OCI-LY3 (cell line): Measurements from ENCODE around the gene CAMKK1.
"Not testable (repeated sequence)": the region's sequence is repeated elsewhere in the genome, so short reads cannot be mapped to it uniquely, and the experiment has no call there.

Experiments used
- H2AFZ ChIP-seq: fragments of 200-600, 300-600 bp; shearing (Covaris generic); 2 replicates; pipeline ENCODE4 v1.6.0; 2014; ENCODE audit warnings: antibody characterized with exemption, low read depth, low read length
- H3K27ac ChIP-seq: fragments of 200-600, 300-600 bp; sonication (generic); 2 replicates; pipeline ENCODE4 v1.5.1; 2014; ENCODE audit warnings: mild to moderate bottlenecking, low read length, moderate library complexity, mixed read lengths
- H3K27me3 ChIP-seq: fragments of 200-600, 300-600 bp; sonication (generic); 2 replicates; pipeline ENCODE4 v1.6.1; 2014; ENCODE audit warnings: low read depth, low read length, mixed read lengths
- H3K36me3 ChIP-seq: fragments of 200-600, 300-600 bp; sonication (generic); replicated peaks from 2 replicates; pipeline ENCODE3; 2014; ENCODE audit warnings: low read depth, low read length, mixed read lengths
- H3K4me1 ChIP-seq: fragments of 300-600, 200-600 bp; sonication (generic); 2 replicates; pipeline ENCODE4 v1.6.1; 2014; ENCODE audit warnings: low read length, mixed read lengths
- H3K4me2 ChIP-seq: fragments of 200-600, 300-600 bp; sonication (generic); 2 replicates; pipeline ENCODE4 v1.6.1; 2014; ENCODE audit warnings: low read length, mixed read lengths
- H3K4me3 ChIP-seq: fragments of 300-600, 200-600 bp; sonication (generic); 2 replicates; pipeline ENCODE4 v1.5.1; 2014; ENCODE audit warnings: antibody characterized with exemption, mild to moderate bottlenecking, low read length, moderate library complexity
- H3K79me2 ChIP-seq: fragments of 300-600, 200-600 bp; shearing (Covaris generic); 2 replicates; pipeline ENCODE4 v1.6.1; 2014; ENCODE audit warnings: mild to moderate bottlenecking, low read length, mixed read lengths
- H3K9ac ChIP-seq: fragments of 300-600, 200-600 bp; shearing (Covaris generic); 2 replicates; pipeline ENCODE4 v1.6.0; 2014; ENCODE audit warnings: mild to moderate bottlenecking, low read length, moderate library complexity
- H3K9me3 ChIP-seq: fragments of 200-600, 300-600 bp; shearing (Covaris generic); 2 replicates; pipeline ENCODE4 v1.6.1; 2014; ENCODE audit warnings: low read length, mixed read lengths; ENCODE audit not compliant: insufficient read depth
- H4K20me1 ChIP-seq: fragments of 200-600, 300-600 bp; sonication (generic); 2 replicates; pipeline ENCODE4 v1.6.1; 2016; ENCODE audit warnings: low read length, mixed read lengths; ENCODE audit not compliant: insufficient read depth
- CTCF ChIP-seq: fragments of 200-600, 300-600 bp; sonication (generic); IDR thresholded peaks from 2 replicates; pipeline ENCODE4 v1.5.1; 2014; ENCODE audit warnings: antibody characterized with exemption, low read length, low read depth
- EZH2phosphoT487 ChIP-seq: fragments of 200-600 bp; shearing (Covaris generic); IDR thresholded peaks from 2 replicates; pipeline ENCODE4 v1.6.1; 2018; ENCODE audit warnings: antibody characterized with exemption, mixed run types, low read depth

Gene CAMKK1

GRCh38 chr17:3845621-3846436 is 47.0 kb downstream of the CAMKK1 start, which contains the start of gene NCBP3:
NCBP3 (minus strand) TSS chr17:3846246; CDS start chr17:3846223, 23 bp downstream.
- 0 out of 2 replicates have a peak, but pooled peaks cover 8% of the 10 kb centered on the region for H4K20me1 ChIP-seq

GRCh38 chr17:3845291-3845620 is 47.6 kb downstream of the CAMKK1 start:
- no peaks in the 10 kb centered on the region for H3K36me3 ChIP-seq
- H3K27ac ChIP-seq: peak overlapping the region; percentile 31; the same call in 1 of the 2 replicates
- no peaks in the 10 kb centered on the region for H3K27me3 ChIP-seq
- peak overlapping the region; percentile 87 for H3K4me3 ChIP-seq
- no peak for TF ChIP-seq EZH2phosphoT487
- no peak for TF ChIP-seq CTCF
- peak overlapping the region; percentile 86 for H3K9ac ChIP-seq
- 0 out of 2 replicates have a peak, but pooled peaks cover 8% of the 10 kb centered on the region for H4K20me1 ChIP-seq
- peaks cover 29% of the 10 kb centered on the region for H3K79me2 ChIP-seq
- H3K4me1 ChIP-seq: peaks cover 8% of the 10 kb centered on the region
- H3K9me3 ChIP-seq: no peaks in the 10 kb centered on the region
- H2AFZ ChIP-seq: no peak overlapping the region
- peak overlapping the region; percentile 97 for H3K4me2 ChIP-seq

More at GRCh38 chr17:3845621-3846436, 47.0 kb downstream of the CAMKK1 start, which contains the start of gene NCBP3:
- Histone ChIP-seq H3K27me3 (no peaks in the 10 kb centered on the region), H3K4me3 (peak within 1 kb of the TSS; percentile 87), H3K79me2 (peaks cover 29% of the 10 kb centered on the region), H3K27ac (peak within 1 kb of the TSS; percentile 31), H2AFZ (peak within 1 kb of the TSS; percentile 88), H3K9ac (peak within 1 kb of the TSS; percentile 86), H3K9me3 (no peaks in the 10 kb centered on the region), H3K36me3 (no peaks in the 10 kb centered on the region), H3K4me2 (peak within 1 kb of the TSS; percentile 97), H3K4me1 (peaks cover 8% of the 10 kb centered on the region)
- TF ChIP-seq CTCF (peak; percentile 64), EZH2phosphoT487 (no peak)

- not testable (repeated sequence) for H3K4me3 ChIP-seq, H3K36me3 ChIP-seq, H3K9me3 ChIP-seq, H3K27me3 ChIP-seq, H3K4me1 ChIP-seq, H4K20me1 ChIP-seq, H3K27ac ChIP-seq, H3K9ac ChIP-seq, H2AFZ ChIP-seq
- Histone ChIP-seq H3K4me2 (peak overlapping the region; percentile 97), H3K79me2 (peaks cover 29% of the 10 kb centered on the region)
Measured at GRCh38 chr17:3844556-3844955, 48.3 kb downstream of the CAMKK1 start.

GRCh38 chr17:3843935-3844516 is 48.8 kb downstream of the CAMKK1 start:
- 0 out of 2 replicates have a peak, but pooled peaks cover 8% of the 10 kb centered on the region for H4K20me1 ChIP-seq
- H3K4me3 ChIP-seq: no peak overlapping the region
- peaks cover 4% of the 10 kb centered on the region for H3K36me3 ChIP-seq
- no peak overlapping the region for H3K27ac ChIP-seq
- H3K9me3 ChIP-seq: no peaks in the 10 kb centered on the region
- peaks cover 8% of the 10 kb centered on the region for H3K4me1 ChIP-seq
- TF ChIP-seq EZH2phosphoT487 (no peak), CTCF (peak; percentile 59)
- peaks cover 29% of the 10 kb centered on the region for H3K79me2 ChIP-seq
- no peak overlapping the region for H3K9ac ChIP-seq
- H3K27me3 ChIP-seq: no peaks in the 10 kb centered on the region
- H3K4me2 ChIP-seq: no peak overlapping the region
- no peak overlapping the region for H2AFZ ChIP-seq
